ENCODE data around the gene HMGCL. TPM values are rescaled to one million over a fixed set of nuclear protein-coding genes. Genes with fewer than 3 reads are reported as not detected.
"Not testable (repeated sequence)": the region's sequence is repeated elsewhere in the genome, so short reads cannot be mapped to it uniquely, and the experiment has no call there.

Gene HMGCL
- total RNA-seq, 1 experiment from 2014 or later: 28.2 TPM

GRCh38 chr1:23803674-23804073 is 21.6 kb downstream of the HMGCL start:
- no peak for ATAC-seq
- no peak overlapping the region for H3K27ac ChIP-seq (ENCODE audit: low read length)
- no peak for DNase-seq
- no peaks in the 10 kb centered on the region for H4K20me1 ChIP-seq (ENCODE audit: low read length)
- BruUV-seq (replicated peaks): no TSS peak
- no peaks in the 10 kb centered on the region for H3K27me3 ChIP-seq (ENCODE audit: low read length)
- H3K79me2 ChIP-seq (ENCODE audit: low read length): peaks cover 9% of the 10 kb centered on the region
- no peaks in the 10 kb centered on the region for H3K9me2 ChIP-seq (replicated peaks; ENCODE audit: low read length)
- H3K9ac ChIP-seq (ENCODE audit: low read length): no peak overlapping the region
- TF ChIP-seq EZH2phosphoT487 (IDR thresholded peaks at IDR 0.05; ENCODE audit: borderline replicate concordance, low read length): no peak
- no peak for TF ChIP-seq EZH2 (IDR thresholded peaks at IDR 0.05; ENCODE audit: low read length, unreplicated experiment)
- no peak for TF ChIP-seq CTCF (conservative IDR thresholded peaks at IDR 0.05; ENCODE audit: low read depth, low read length)
- POLR2A ChIA-PET (ENCODE audit: unreplicated experiment): no interaction called here
- H3F3A ChIP-seq (ENCODE audit: low read length, unreplicated experiment): no peaks in the 10 kb centered on the region
- H3K9me3 ChIP-seq (ENCODE audit: low read length): no peaks in the 10 kb centered on the region
- H3K36me3 ChIP-seq (ENCODE audit: low read depth, low read length): no peaks in the 10 kb centered on the region
- CTCF ChIA-PET: no interaction called here
- no peak overlapping the region for H3K4me2 ChIP-seq (ENCODE audit: low read length)
- H3K4me1 ChIP-seq (ENCODE audit: insufficient read depth, low read length): peaks cover 20% of the 10 kb centered on the region
- intact Hi-C loops (cut with micrococcal nuclease): loop anchor here (5.0 kb wide), 1 partner anchor 114 kb away; no protein-coding TSS in a partner anchor
- H3K4me3 ChIP-seq (ENCODE audit: low read length): no peak overlapping the region
- H2AFZ ChIP-seq (ENCODE audit: low read length): no peak overlapping the region

- H3K79me2 ChIP-seq (ENCODE audit: low read length): peaks cover 10% of the 10 kb centered on the region
- H3K4me1 ChIP-seq (ENCODE audit: insufficient read depth, low read length): peaks cover 21% of the 10 kb centered on the region
- H3F3A ChIP-seq (ENCODE audit: low read length, unreplicated experiment); H3K9me3 ChIP-seq (ENCODE audit: low read length); H3K4me2 ChIP-seq (ENCODE audit: low read length); DNase-seq; H4K20me1 ChIP-seq (ENCODE audit: low read length); BruUV-seq (replicated peaks); H3K27ac ChIP-seq (ENCODE audit: low read length); H2AFZ ChIP-seq (ENCODE audit: low read length); ATAC-seq; H3K4me3 ChIP-seq (ENCODE audit: low read length); H3K9ac ChIP-seq (ENCODE audit: low read length); H3K27me3 ChIP-seq (ENCODE audit: low read length); CTCF ChIA-PET; H3K36me3 ChIP-seq (ENCODE audit: low read depth, low read length); POLR2A ChIA-PET (ENCODE audit: unreplicated experiment); H3K9me2 ChIP-seq (replicated peaks; ENCODE audit: low read length): not testable (repeated sequence)
- intact Hi-C loops (cut with micrococcal nuclease): loop anchor here (5.0 kb wide), 1 partner anchor 114 kb away; no protein-coding TSS in a partner anchor
Observed at GRCh38 chr1:23802809-23803342, 22.4 kb downstream of the HMGCL start.

- Histone ChIP-seq H3K27me3 (ENCODE audit: low read length) (no peaks in the 10 kb centered on the region), H3K9me3 (ENCODE audit: low read length) (no peaks in the 10 kb centered on the region), H3K9me2 (replicated peaks; ENCODE audit: low read length) (no peaks in the 10 kb centered on the region), H3K79me2 (ENCODE audit: low read length) (peaks cover 10% of the 10 kb centered on the region), H3K4me3 (ENCODE audit: low read length) (peak overlapping the region; percentile 93), H4K20me1 (ENCODE audit: low read length) (no peaks in the 10 kb centered on the region), H3K4me2 (ENCODE audit: low read length) (peak overlapping the region; percentile 97), H3K27ac (ENCODE audit: low read length) (no peak overlapping the region), H3F3A (ENCODE audit: low read length, unreplicated experiment) (no peaks in the 10 kb centered on the region), H3K4me1 (ENCODE audit: insufficient read depth, low read length) (peaks cover 21% of the 10 kb centered on the region), H3K36me3 (ENCODE audit: low read depth, low read length) (peaks cover 8% of the 10 kb centered on the region; the same call in 1 of the 2 replicates), H2AFZ (ENCODE audit: low read length) (peak overlapping the region; percentile 91; the same call in 1 of the 2 replicates), H3K9ac (ENCODE audit: low read length) (no peak overlapping the region)
- ATAC-seq (no peak), DNase-seq (no peak)
- ChIA-PET POLR2A (ENCODE audit: unreplicated experiment) (interaction anchor here (0.6 to 0.7 kb wide), 3 partner anchors 22 to 365 kb away, joined by 3 to 5 read pairs (median 4); no protein-coding TSS in a partner anchor), CTCF (interaction anchor here (0.7 kb wide), 1 partner anchor 9 kb away, joined by 3 read pairs; no protein-coding TSS in a partner anchor)
- TF ChIP-seq EZH2 (IDR thresholded peaks at IDR 0.05; ENCODE audit: low read length, unreplicated experiment): no peak
- no peak for TF ChIP-seq CTCF (conservative IDR thresholded peaks at IDR 0.05; ENCODE audit: low read depth, low read length)
- TF ChIP-seq EZH2phosphoT487 (IDR thresholded peaks at IDR 0.05; ENCODE audit: borderline replicate concordance, low read length): no peak
- intact Hi-C loops (cut with micrococcal nuclease): loop anchor here (5.0 kb wide), 1 partner anchor 115 kb away; no protein-coding TSS in a partner anchor
- BruUV-seq (replicated peaks): no TSS peak
Observed at GRCh38 chr1:23801876-23802275, 23.4 kb downstream of the HMGCL start.

Measured in PC-3 (cell line).